ENCODE data around the gene MYLK. TPM values are rescaled to one million over a fixed set of nuclear protein-coding genes. Genes with fewer than 3 reads are reported as not detected.

Gene MYLK
- total RNA-seq, 1 donor from 2014 or later: 0.16 TPM

GRCh38 chr3:123768480-123769355 lies 115.4 kb downstream of the MYLK start:
- intact Hi-C loops (cut with micrococcal nuclease): no loop called here
- Mint-ChIP-seq H3K4me3 (ENCODE audit: low read depth) (no peak overlapping the region), H3K9me3 (no peaks in the 10 kb centered on the region), H3K27me3 (ENCODE audit: low read depth) (peaks cover 4% of the 10 kb centered on the region), H3K36me3 (ENCODE audit: low read depth) (no peaks in the 10 kb centered on the region), H3K4me1 (ENCODE audit: low read depth) (no peaks in the 10 kb centered on the region), H3K27ac (no peak overlapping the region)
- no peak for DNase-seq (ENCODE audit: low spot score)

- H3K27ac Mint-ChIP-seq: no peak overlapping the region
- intact Hi-C loops (cut with micrococcal nuclease): no loop called here
- H3K4me3 Mint-ChIP-seq (ENCODE audit: low read depth): no peak overlapping the region
Observed at GRCh38 chr3:123767564-123768292, 116.4 kb downstream of the MYLK start.

DNA sequence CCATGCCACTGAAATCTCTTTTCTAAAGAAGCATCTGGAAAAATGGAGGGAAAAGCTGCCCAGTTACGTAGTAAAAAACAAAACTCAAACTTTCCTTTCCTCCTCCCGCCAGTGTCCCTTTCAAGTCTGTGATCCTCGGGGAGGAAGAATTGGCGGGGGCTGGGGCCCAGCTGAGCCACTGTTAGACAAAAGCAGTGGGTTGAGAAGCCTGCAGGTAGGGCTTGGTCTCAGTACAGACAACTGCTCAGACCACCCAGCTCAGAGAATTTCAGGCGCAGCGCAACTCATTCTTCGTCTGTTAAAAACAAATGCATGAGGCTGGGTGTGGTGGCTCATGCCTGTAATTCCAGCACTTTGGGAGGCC lies 117.1 kb downstream of the MYLK start:
- intact Hi-C loops (cut with micrococcal nuclease): no loop called here
- no peak overlapping the region for H3K4me3 Mint-ChIP-seq (ENCODE audit: low read depth)
- H3K27ac Mint-ChIP-seq: no peak overlapping the region
- no peaks in the 10 kb centered on the region for H3K9me3 Mint-ChIP-seq
- H3K36me3 Mint-ChIP-seq (ENCODE audit: low read depth): no peaks in the 10 kb centered on the region
- H3K27me3 Mint-ChIP-seq (ENCODE audit: low read depth): peaks cover 13% of the 10 kb centered on the region
- no peak for DNase-seq (ENCODE audit: low spot score)
- no peaks in the 10 kb centered on the region for H3K4me1 Mint-ChIP-seq (ENCODE audit: low read depth)

More at GRCh38 chr3:123767564-123768292, 116.4 kb downstream of the MYLK start:
- H3K36me3 Mint-ChIP-seq (ENCODE audit: low read depth): no peaks in the 10 kb centered on the region
- H3K27me3 Mint-ChIP-seq (ENCODE audit: low read depth): peaks cover 9% of the 10 kb centered on the region
- no peak for DNase-seq (ENCODE audit: low spot score)
- H3K4me1 Mint-ChIP-seq (ENCODE audit: low read depth): no peaks in the 10 kb centered on the region
- H3K9me3 Mint-ChIP-seq: no peaks in the 10 kb centered on the region

- H3K4me1 Mint-ChIP-seq (ENCODE audit: low read depth): no peaks in the 10 kb centered on the region
- no peak overlapping the region for H3K27ac Mint-ChIP-seq
- no peaks in the 10 kb centered on the region for H3K9me3 Mint-ChIP-seq
- H3K36me3 Mint-ChIP-seq (ENCODE audit: low read depth): no peaks in the 10 kb centered on the region
- H3K27me3 Mint-ChIP-seq (ENCODE audit: low read depth): peaks cover 10% of the 10 kb centered on the region
- intact Hi-C loops (cut with micrococcal nuclease): no loop called here
- H3K4me3 Mint-ChIP-seq (ENCODE audit: low read depth): no peak overlapping the region
- DNase-seq (ENCODE audit: low spot score): no peak
Observed at GRCh38 chr3:123766193-123767008, 117.7 kb downstream of the MYLK start.

DNA sequence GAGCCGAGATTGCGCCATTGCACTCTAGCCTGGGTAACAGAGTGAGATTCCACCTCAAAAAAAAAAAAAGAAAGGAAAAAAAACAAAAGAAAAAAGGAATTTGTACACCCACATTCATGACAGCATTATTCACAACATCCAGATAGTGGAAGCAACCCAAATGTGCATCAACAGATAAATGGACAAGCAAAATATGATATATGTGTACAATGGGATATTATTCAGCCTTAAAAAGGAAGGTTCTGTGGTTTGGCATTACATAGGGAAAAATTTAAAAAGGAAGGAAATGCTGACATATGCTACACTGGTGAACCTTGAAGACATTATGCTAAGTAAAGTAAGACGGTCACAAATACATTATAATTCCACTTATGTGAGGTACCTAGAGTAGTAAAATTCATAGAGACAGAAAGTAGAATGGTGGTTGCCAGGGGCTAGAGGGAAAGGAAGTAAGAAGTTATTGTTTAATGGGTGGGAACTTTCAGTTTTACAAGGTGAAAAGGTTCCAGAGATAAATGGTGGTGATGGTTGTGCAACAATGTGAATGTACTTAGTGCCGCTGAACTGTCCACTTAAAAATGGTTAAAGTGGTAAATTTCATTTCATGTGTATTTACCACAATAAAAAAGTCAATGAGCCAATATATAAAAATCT lies 118.5 kb downstream of the MYLK start:
- Mint-ChIP-seq H3K4me1 (ENCODE audit: low read depth) (no peaks in the 10 kb centered on the region), H3K27ac (no peak overlapping the region), H3K27me3 (ENCODE audit: low read depth) (peaks cover 9% of the 10 kb centered on the region), H3K36me3 (ENCODE audit: low read depth) (no peaks in the 10 kb centered on the region), H3K4me3 (ENCODE audit: low read depth) (no peak overlapping the region), H3K9me3 (no peaks in the 10 kb centered on the region)
- intact Hi-C loops (cut with micrococcal nuclease): no loop called here
- no peak for DNase-seq (ENCODE audit: low spot score)

GRCh38 chr3:123764647-123765046 lies 119.5 kb downstream of the MYLK start:
- Mint-ChIP-seq H3K36me3 (ENCODE audit: low read depth) (no peaks in the 10 kb centered on the region), H3K4me3 (ENCODE audit: low read depth) (no peak overlapping the region), H3K27ac (no peak overlapping the region), H3K4me1 (ENCODE audit: low read depth) (no peaks in the 10 kb centered on the region), H3K27me3 (ENCODE audit: low read depth) (peaks cover 9% of the 10 kb centered on the region), H3K9me3 (no peaks in the 10 kb centered on the region)
- DNase-seq (ENCODE audit: low spot score): no peak
- intact Hi-C loops (cut with micrococcal nuclease): no loop called here

GRCh38 chr3:123762805-123763204 lies 121.3 kb downstream of the MYLK start:
- Mint-ChIP-seq H3K27ac (no peak overlapping the region), H3K4me3 (ENCODE audit: low read depth) (no peak overlapping the region), H3K36me3 (ENCODE audit: low read depth) (no peaks in the 10 kb centered on the region), H3K4me1 (ENCODE audit: low read depth) (peaks cover under 1% of the 10 kb centered on the region), H3K9me3 (no peaks in the 10 kb centered on the region), H3K27me3 (ENCODE audit: low read depth) (peaks cover 19% of the 10 kb centered on the region)
- intact Hi-C loops (cut with micrococcal nuclease): no loop called here
- DNase-seq (ENCODE audit: low spot score): no peak

GRCh38 chr3:123760817-123761216 lies 123.3 kb downstream of the MYLK start:
- Mint-ChIP-seq H3K4me3 (ENCODE audit: low read depth) (no peak overlapping the region), H3K27ac (no peak overlapping the region), H3K36me3 (ENCODE audit: low read depth) (no peaks in the 10 kb centered on the region), H3K4me1 (ENCODE audit: low read depth) (peaks cover 8% of the 10 kb centered on the region), H3K9me3 (no peaks in the 10 kb centered on the region), H3K27me3 (ENCODE audit: low read depth) (peaks cover 20% of the 10 kb centered on the region)
- no peak for DNase-seq (ENCODE audit: low spot score)
- intact Hi-C loops (cut with micrococcal nuclease): no loop called here

DNA sequence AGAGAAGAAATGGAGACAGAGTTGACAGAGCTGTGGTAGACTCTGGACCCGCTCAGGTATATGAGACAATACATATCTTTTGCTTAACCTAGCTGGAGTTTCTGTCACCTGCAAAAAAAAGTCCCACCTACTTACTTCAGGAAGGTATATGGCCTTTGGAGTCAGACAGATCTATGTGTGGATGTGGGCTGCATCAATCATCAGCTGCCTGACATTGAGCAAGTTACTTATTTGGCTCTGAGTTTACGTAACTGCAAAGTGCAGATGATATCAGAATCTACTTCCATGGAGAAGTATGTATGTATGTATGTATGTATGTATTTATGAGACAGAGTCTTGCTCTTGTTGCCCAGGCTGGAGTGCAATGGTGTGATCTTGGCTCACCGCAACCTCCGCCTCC lies 124.3 kb downstream of the MYLK start:
- no peak overlapping the region for H3K27ac Mint-ChIP-seq
- H3K27me3 Mint-ChIP-seq (ENCODE audit: low read depth): peaks cover 20% of the 10 kb centered on the region
- H3K4me3 Mint-ChIP-seq (ENCODE audit: low read depth): no peak overlapping the region
- peaks cover 8% of the 10 kb centered on the region for H3K4me1 Mint-ChIP-seq (ENCODE audit: low read depth)
- H3K36me3 Mint-ChIP-seq (ENCODE audit: low read depth): no peaks in the 10 kb centered on the region
- no peaks in the 10 kb centered on the region for H3K9me3 Mint-ChIP-seq
- DNase-seq (ENCODE audit: low spot score): no peak
- intact Hi-C loops (cut with micrococcal nuclease): no loop called here

- Mint-ChIP-seq H3K9me3 (no peaks in the 10 kb centered on the region), H3K27me3 (ENCODE audit: low read depth) (peaks cover 20% of the 10 kb centered on the region), H3K4me3 (ENCODE audit: low read depth) (no peak overlapping the region), H3K4me1 (ENCODE audit: low read depth) (peaks cover 8% of the 10 kb centered on the region), H3K27ac (no peak overlapping the region), H3K36me3 (ENCODE audit: low read depth) (no peaks in the 10 kb centered on the region)
- intact Hi-C loops (cut with micrococcal nuclease): no loop called here
- DNase-seq (ENCODE audit: low spot score): no peak
Observed at GRCh38 chr3:123759311-123759710, 124.8 kb downstream of the MYLK start.

DNA sequence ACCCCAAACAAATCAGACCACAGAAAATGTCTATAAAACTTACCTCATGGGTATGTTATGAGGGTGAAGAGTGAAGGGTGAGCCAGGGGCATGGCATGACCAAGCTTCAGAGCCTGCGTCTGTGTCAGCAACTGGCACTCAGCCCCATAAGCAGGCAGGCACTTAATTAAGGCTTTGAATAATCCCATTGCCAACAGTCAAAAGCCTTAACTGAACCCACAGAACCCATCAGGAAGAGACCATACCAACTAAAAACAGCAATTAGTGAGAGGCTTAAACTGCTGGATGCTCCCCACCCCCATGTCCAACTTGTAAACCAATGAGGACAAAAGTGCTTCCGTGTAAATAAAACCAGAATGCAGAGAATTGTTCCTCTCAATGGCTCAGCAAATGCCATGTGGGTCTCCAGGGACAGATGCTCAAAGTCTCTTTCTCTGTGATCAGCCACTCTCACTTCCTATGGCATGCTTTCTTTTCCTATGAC lies 126.0 kb downstream of the MYLK start:
- Mint-ChIP-seq H3K4me1 (ENCODE audit: low read depth) (peaks cover 8% of the 10 kb centered on the region), H3K9me3 (no peaks in the 10 kb centered on the region), H3K36me3 (ENCODE audit: low read depth) (no peaks in the 10 kb centered on the region), H3K4me3 (ENCODE audit: low read depth) (no peak overlapping the region), H3K27ac (no peak overlapping the region), H3K27me3 (ENCODE audit: low read depth) (peaks cover 16% of the 10 kb centered on the region)
- no peak for DNase-seq (ENCODE audit: low spot score)
- intact Hi-C loops (cut with micrococcal nuclease): no loop called here

DNA sequence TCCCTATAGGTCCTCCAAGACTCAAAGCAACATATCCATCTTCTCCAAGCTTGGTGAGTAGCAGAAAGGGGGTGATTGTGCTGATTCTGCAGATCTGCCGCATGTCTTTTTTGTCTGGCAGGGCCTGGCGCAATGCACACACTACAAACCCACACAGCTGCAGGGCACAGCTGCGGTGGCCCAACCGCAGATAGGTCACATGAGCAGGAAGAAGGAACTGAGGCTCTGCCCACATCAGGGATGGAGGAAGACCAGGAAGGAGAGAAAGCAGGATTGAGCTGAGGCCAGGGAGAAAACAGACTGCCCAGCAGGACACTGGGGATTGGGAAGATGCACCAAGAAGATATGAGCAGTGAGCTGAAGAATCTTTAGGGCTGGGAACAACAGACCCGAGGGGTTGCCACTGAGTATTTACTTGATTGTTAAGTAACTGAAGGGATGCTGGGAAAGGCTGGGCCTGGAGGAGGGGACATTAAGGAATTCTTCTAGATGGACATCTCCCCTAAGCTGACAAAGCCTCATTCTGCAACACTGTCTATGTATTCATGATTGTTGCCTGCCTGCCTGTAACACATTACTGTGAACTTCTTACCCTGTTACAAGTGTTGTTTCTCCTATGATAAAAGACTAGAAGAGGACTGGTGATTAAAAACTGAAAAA lies 126.7 kb downstream of the MYLK start:
- Mint-ChIP-seq H3K4me1 (ENCODE audit: low read depth) (peaks cover 8% of the 10 kb centered on the region), H3K27me3 (ENCODE audit: low read depth) (peaks cover 11% of the 10 kb centered on the region), H3K9me3 (no peaks in the 10 kb centered on the region), H3K4me3 (ENCODE audit: low read depth) (no peak overlapping the region), H3K27ac (no peak overlapping the region), H3K36me3 (ENCODE audit: low read depth) (no peaks in the 10 kb centered on the region)
- no peak for DNase-seq (ENCODE audit: low spot score)
- intact Hi-C loops (cut with micrococcal nuclease): no loop called here
